ENCODE results near the gene LRSAM1.

DNA sequence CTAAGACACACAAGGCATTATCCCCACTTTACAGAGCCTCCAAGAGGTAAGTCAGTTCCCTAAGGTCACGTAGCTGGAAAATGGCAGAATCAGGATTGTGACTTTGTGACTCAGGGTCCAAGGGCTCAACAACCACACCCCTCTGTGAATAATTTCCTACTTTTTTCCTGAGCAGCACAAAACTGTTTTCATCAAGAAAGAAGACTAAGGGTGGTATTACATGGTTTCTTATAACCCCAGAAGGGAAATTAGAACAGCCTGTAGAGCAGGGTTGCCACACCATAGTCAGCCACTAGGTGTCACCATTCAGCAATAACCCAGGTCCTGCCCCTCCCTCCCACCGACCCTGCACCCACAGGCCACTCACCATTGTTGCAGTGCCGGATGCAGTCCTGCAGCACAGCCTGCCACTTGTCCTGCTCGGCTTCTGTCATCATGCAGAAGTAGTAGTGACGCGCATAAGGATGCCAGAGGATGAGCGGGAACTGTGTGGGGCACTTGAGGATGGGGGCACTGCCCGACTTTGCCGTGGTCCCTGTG, 72.1 kb downstream of the LRSAM1 start:
- TF ChIP-seq, protein P1, sequence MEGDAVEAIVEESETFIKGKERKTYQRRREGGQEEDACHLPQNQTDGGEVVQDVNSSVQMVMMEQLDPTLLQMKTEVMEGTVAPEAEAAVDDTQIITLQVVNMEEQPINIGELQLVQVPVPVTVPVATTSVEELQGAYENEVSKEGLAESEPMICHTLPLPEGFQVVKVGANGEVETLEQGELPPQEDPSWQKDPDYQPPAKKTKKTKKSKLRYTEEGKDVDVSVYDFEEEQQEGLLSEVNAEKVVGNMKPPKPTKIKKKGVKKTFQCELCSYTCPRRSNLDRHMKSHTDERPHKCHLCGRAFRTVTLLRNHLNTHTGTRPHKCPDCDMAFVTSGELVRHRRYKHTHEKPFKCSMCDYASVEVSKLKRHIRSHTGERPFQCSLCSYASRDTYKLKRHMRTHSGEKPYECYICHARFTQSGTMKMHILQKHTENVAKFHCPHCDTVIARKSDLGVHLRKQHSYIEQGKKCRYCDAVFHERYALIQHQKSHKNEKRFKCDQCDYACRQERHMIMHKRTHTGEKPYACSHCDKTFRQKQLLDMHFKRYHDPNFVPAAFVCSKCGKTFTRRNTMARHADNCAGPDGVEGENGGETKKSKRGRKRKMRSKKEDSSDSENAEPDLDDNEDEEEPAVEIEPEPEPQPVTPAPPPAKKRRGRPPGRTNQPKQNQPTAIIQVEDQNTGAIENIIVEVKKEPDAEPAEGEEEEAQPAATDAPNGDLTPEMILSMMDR (IDR thresholded peaks at IDR 0.05; ENCODE audit: borderline replicate concordance, extremely low read depth, low read length, poor library complexity, severe bottlenecking): peak; percentile 60
- TF ChIP-seq EZH2 (IDR thresholded peaks at IDR 0.05; ENCODE audit: borderline replicate concordance, low read depth, low read length, severe bottlenecking): no peak

Measured in DND-41 (cell line).